ENCODE data around the gene PHLPP1. TPM values are rescaled to one million over a fixed set of nuclear protein-coding genes. Genes with fewer than 3 reads are reported as not detected.
"Not testable (repeated sequence)": the region's sequence is repeated elsewhere in the genome, so short reads cannot be mapped to it uniquely, and the experiment has no call there.

Gene PHLPP1
- total RNA-seq, 2 experiments from 2014 or later, result 9.0 to 12.4 TPM

- H3K9me3 ChIP-seq (ENCODE audit: low read length); H3K4me3 ChIP-seq (ENCODE audit: low read depth, low read length, poor library complexity, severe bottlenecking); H3K79me2 ChIP-seq (ENCODE audit: insufficient read depth, low read depth, low read length); H3K4me1 ChIP-seq (ENCODE audit: insufficient read depth, low read length, poor library complexity, severe bottlenecking); H4K20me1 ChIP-seq (ENCODE audit: insufficient read depth, low read length); H3K36me3 ChIP-seq (ENCODE audit: insufficient read depth, low read length); H2AFZ ChIP-seq (ENCODE audit: low read length); CTCF ChIA-PET (ENCODE audit: unreplicated experiment); BruUV-seq (replicated peaks); intact Hi-C loops (cut with micrococcal nuclease; ENCODE audit: unreplicated experiment); H3K27ac ChIP-seq (ENCODE audit: low read depth, low read length, poor library complexity, severe bottlenecking); DNase-seq (ENCODE audit: low spot score); H3K4me2 ChIP-seq (ENCODE audit: low read length); H3K9me2 ChIP-seq (ENCODE audit: insufficient read depth, low read length): not testable (repeated sequence)
- POLR2A ChIA-PET, result interaction anchor here (1.2 kb wide), 1 partner anchor 24 kb away, joined by 3 read pairs; no protein-coding TSS in a partner anchor
These were observed 5.4 kb upstream of the PHLPP1 start for GRCh38 chr18:62709908-62710307.

- intact Hi-C loops (cut with micrococcal nuclease; ENCODE audit: unreplicated experiment), result no loop called here
- no peaks in the 10 kb centered on the region for H4K20me1 ChIP-seq (ENCODE audit: insufficient read depth, low read length)
- H3K4me2 ChIP-seq (ENCODE audit: low read length), result no peak overlapping the region
- no peaks in the 10 kb centered on the region for H3K9me2 ChIP-seq (ENCODE audit: insufficient read depth, low read length)
- no peak overlapping the region for H3K27ac ChIP-seq (ENCODE audit: low read depth, low read length, poor library complexity, severe bottlenecking)
- BruUV-seq (replicated peaks), result no TSS peak
- peaks cover 4% of the 10 kb centered on the region for H3K4me1 ChIP-seq (ENCODE audit: insufficient read depth, low read length, poor library complexity, severe bottlenecking)
- H3K79me2 ChIP-seq (ENCODE audit: insufficient read depth, low read depth, low read length), result no peaks in the 10 kb centered on the region
- ChIA-PET POLR2A (interaction anchor here (1.2 kb wide), 1 partner anchor 24 kb away, joined by 3 read pairs; no protein-coding TSS in a partner anchor), CTCF (ENCODE audit: unreplicated experiment) (no interaction called here)
- TF ChIP-seq EZH2phosphoT487 (IDR thresholded peaks at IDR 0.05; ENCODE audit: borderline replicate concordance, low read depth, low read length) (no peak), CTCF (conservative IDR thresholded peaks at IDR 0.05; ENCODE audit: low read length) (no peak)
- H2AFZ ChIP-seq (ENCODE audit: low read length), result no peak overlapping the region
- no peak overlapping the region for H3K4me3 ChIP-seq (ENCODE audit: low read depth, low read length, poor library complexity, severe bottlenecking)
- no peaks in the 10 kb centered on the region for H3K36me3 ChIP-seq (ENCODE audit: insufficient read depth, low read length)
- no peaks in the 10 kb centered on the region for H3K9me3 ChIP-seq (ENCODE audit: low read length)
- no peak for DNase-seq (ENCODE audit: low spot score)
These were observed 4.9 kb upstream of the PHLPP1 start for GRCh38 chr18:62710417-62710816.

- Histone ChIP-seq H3K27ac (ENCODE audit: low read depth, low read length, poor library complexity, severe bottlenecking) (no peak overlapping the region), H3K9me3 (ENCODE audit: low read length) (no peaks in the 10 kb centered on the region), H3K79me2 (ENCODE audit: insufficient read depth, low read depth, low read length) (no peaks in the 10 kb centered on the region), H4K20me1 (ENCODE audit: insufficient read depth, low read length) (no peaks in the 10 kb centered on the region), H3K36me3 (ENCODE audit: insufficient read depth, low read length) (no peaks in the 10 kb centered on the region), H3K4me3 (ENCODE audit: low read depth, low read length, poor library complexity, severe bottlenecking) (no peak overlapping the region), H3K4me1 (ENCODE audit: insufficient read depth, low read length, poor library complexity, severe bottlenecking) (peaks cover 4% of the 10 kb centered on the region), H3K9me2 (ENCODE audit: insufficient read depth, low read length) (no peaks in the 10 kb centered on the region), H3K4me2 (ENCODE audit: low read length) (no peak overlapping the region), H2AFZ (ENCODE audit: low read length) (no peak overlapping the region)
- BruUV-seq (replicated peaks), result no TSS peak
- no peak for DNase-seq (ENCODE audit: low spot score)
- TF ChIP-seq EZH2phosphoT487 (IDR thresholded peaks at IDR 0.05; ENCODE audit: borderline replicate concordance, low read depth, low read length) (no peak), CTCF (conservative IDR thresholded peaks at IDR 0.05; ENCODE audit: low read length) (no peak)
- ChIA-PET CTCF (ENCODE audit: unreplicated experiment) (no interaction called here), POLR2A (no interaction called here)
- intact Hi-C loops (cut with micrococcal nuclease; ENCODE audit: unreplicated experiment), result no loop called here
These were observed 3.6 kb upstream of the PHLPP1 start for GRCh38 chr18:62711781-62712180.

All from OCI-LY7 (cell line).